Stimulated activated CD8-positive, alpha-beta memory T cell treated with anti-CD3 and anti-CD28 coated beads, Interleukin-12 subunit alpha, Interleukin-12 subunit beta, amount 100 ng/mL, for 1 hour (primary cell): ENCODE measurements around the gene ITGA11.
A peak's percentile ranks its signal among the peaks of the same experiment; 100 is the strongest.

ENCODE experiments used
- DNase-seq: peaks from one replicate; pipeline ENCODE4 v3.0.0-alpha.2; 2020; ENCODE audit warnings: low read depth

Gene ITGA11

GRCh38 chr15:68389041-68389930 is 42.7 kb downstream of the ITGA11 start:
- DNase-seq: no peak

- DNase-seq: no peak
Measured at GRCh38 chr15:68387381-68388143, 44.4 kb downstream of the ITGA11 start.

- DNase-seq: no peak
Measured at GRCh38 chr15:68386587-68387288, 45.2 kb downstream of the ITGA11 start.

GRCh38 chr15:68385671-68386586 is 46.0 kb downstream of the ITGA11 start:
- no peak for DNase-seq

- no peak for DNase-seq
Measured at GRCh38 chr15:68385240-68385561, 46.8 kb downstream of the ITGA11 start.

- DNase-seq: no peak
Measured at GRCh38 chr15:68384451-68385239, 47.3 kb downstream of the ITGA11 start.

GRCh38 chr15:68383161-68384074 is 48.5 kb downstream of the ITGA11 start:
- DNase-seq: peak; percentile 14

- DNase-seq: no peak
Measured at GRCh38 chr15:68382286-68383007, 49.5 kb downstream of the ITGA11 start.

- DNase-seq: no peak
Measured at GRCh38 chr15:68380456-68380855, 51.5 kb downstream of the ITGA11 start.

GRCh38 chr15:68379759-68380290 is 52.1 kb downstream of the ITGA11 start:
- no peak for DNase-seq

- no peak for DNase-seq
Measured at GRCh38 chr15:68379058-68379758, 52.8 kb downstream of the ITGA11 start.

GRCh38 chr15:68378595-68378994 is 53.4 kb downstream of the ITGA11 start:
- no peak for DNase-seq

- no peak for DNase-seq
Measured at GRCh38 chr15:68377766-68378165, 54.2 kb downstream of the ITGA11 start.

GRCh38 chr15:68376447-68377060 is 55.4 kb downstream of the ITGA11 start:
- no peak for DNase-seq

- no peak for DNase-seq
Measured at GRCh38 chr15:68375716-68376220, 56.2 kb downstream of the ITGA11 start.

GRCh38 chr15:68375191-68375631 is 56.8 kb downstream of the ITGA11 start:
- DNase-seq: no peak

GRCh38 chr15:68374168-68374745 is 57.7 kb downstream of the ITGA11 start:
- DNase-seq: no peak
